Measurements from ENCODE around the gene EFCAB6. TPM values are rescaled to one million over a fixed set of nuclear protein-coding genes. Genes with fewer than 3 reads are reported as not detected.
A peak's percentile ranks its signal among the peaks of the same experiment; 100 is the strongest.

Gene EFCAB6
- total and polyA plus RNA-seq, 7 donors: 0.07 to 0.84 (median 0.50) TPM

DNA sequence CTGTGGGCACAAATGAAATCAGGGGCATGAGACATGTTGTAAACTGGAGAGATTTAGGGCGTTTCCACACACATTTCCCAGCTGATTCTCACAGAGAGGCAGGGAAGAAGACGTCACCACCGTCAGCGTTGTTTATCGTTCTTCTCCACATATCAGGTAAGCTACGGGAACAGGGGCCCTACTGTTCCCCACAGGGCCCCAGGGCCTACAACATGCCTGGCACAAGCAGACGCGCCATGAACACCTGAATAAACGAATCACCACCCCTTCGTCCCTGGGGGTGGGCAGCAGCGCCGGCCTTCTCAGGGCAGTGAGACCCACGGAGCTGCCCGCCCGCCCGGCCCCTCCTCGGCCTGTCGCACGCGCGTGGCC is 342 bp downstream of the EFCAB6 start:
- Histone ChIP-seq H3K9me3 (no peaks in the 10 kb centered on the region), H3K36me3 (ENCODE audit: insufficient read depth in 1 of 2, low read depth in 1 of 2) (no peaks in the 10 kb centered on the region), H3K4me3 (peak overlapping the region; percentile 79), H3K27ac (peak overlapping the region; percentile 75), H3K27me3 (ENCODE audit: insufficient read depth in 3 of 3, low read length in 2 of 3) (no peaks in the 10 kb centered on the region), H3K4me1 (peaks cover 15% of the 10 kb centered on the region)
- DNase-seq (no peak), ATAC-seq (peak in 1 of 4 donors; percentile 62)
- TF ChIP-seq, protein P1, sequence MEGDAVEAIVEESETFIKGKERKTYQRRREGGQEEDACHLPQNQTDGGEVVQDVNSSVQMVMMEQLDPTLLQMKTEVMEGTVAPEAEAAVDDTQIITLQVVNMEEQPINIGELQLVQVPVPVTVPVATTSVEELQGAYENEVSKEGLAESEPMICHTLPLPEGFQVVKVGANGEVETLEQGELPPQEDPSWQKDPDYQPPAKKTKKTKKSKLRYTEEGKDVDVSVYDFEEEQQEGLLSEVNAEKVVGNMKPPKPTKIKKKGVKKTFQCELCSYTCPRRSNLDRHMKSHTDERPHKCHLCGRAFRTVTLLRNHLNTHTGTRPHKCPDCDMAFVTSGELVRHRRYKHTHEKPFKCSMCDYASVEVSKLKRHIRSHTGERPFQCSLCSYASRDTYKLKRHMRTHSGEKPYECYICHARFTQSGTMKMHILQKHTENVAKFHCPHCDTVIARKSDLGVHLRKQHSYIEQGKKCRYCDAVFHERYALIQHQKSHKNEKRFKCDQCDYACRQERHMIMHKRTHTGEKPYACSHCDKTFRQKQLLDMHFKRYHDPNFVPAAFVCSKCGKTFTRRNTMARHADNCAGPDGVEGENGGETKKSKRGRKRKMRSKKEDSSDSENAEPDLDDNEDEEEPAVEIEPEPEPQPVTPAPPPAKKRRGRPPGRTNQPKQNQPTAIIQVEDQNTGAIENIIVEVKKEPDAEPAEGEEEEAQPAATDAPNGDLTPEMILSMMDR (IDR thresholded peaks at IDR 0.05): no peak
- intact Hi-C loops (cut with DNase I): no loop called here
- 0% methylated on average over 10 to 21 of the region's 21 CpGs for WGBS, 3 donors

DNA sequence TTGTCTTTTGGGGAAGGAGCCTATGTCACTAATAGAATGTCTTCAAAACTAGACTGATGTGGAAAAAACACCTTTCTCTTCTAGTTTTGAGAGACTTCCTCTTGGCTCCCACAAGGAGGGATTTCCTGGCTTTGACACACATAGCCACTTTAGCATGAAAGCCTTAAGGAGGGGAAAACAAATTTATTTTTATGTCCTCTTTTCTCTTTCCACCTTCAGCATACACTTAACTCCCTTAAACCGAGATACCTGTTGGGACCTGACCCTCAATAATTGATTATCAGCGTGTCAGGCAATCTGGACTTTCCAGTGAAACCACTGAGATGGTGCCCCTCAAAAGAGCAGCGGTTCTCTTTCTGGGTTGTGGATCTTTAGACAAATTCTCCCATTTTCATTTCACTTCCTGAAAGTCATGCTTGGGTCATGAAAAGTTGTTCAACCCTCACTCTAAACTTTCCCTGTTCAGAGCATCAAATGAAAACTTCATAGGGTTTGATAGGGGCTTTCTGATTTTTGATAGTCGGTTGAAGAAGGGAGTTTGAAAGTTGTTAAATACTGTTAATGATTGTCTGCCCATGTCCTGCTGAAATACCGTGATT is 9.1 kb downstream of the EFCAB6 start:
- DNase-seq: no peak
- intact Hi-C loops (cut with DNase I): no loop called here
- no peaks in the 10 kb centered on the region for H3K27me3 ChIP-seq (ENCODE audit: insufficient read depth in 3 of 3, low read length in 2 of 3)
- TF ChIP-seq, protein P1 (IDR thresholded peaks at IDR 0.05): no peak
- H3K9me3 ChIP-seq: no peaks in the 10 kb centered on the region
- 68 to 74% (median 72%) methylated on average over 5 of the region's 5 CpGs for WGBS, 3 donors
- no peaks in the 10 kb centered on the region for H3K36me3 ChIP-seq (ENCODE audit: insufficient read depth in 1 of 2, low read depth in 1 of 2)
- no peak for ATAC-seq
- no peaks in the 10 kb centered on the region for H3K4me1 ChIP-seq
- no peak overlapping the region for H3K4me3 ChIP-seq
- no peak overlapping the region for H3K27ac ChIP-seq

- Histone ChIP-seq H3K4me3 (no peak overlapping the region), H3K27ac (no peak overlapping the region), H3K27me3 (ENCODE audit: insufficient read depth in 3 of 3, low read length in 2 of 3) (no peaks in the 10 kb centered on the region), H3K4me1 (no peaks in the 10 kb centered on the region), H3K9me3 (no peaks in the 10 kb centered on the region), H3K36me3 (ENCODE audit: insufficient read depth in 1 of 2, low read depth in 1 of 2) (no peaks in the 10 kb centered on the region)
- DNase-seq (no peak), ATAC-seq (no peak)
- intact Hi-C loops (cut with DNase I): no loop called here
- 91 to 100% (median 93%) methylated on average over 1 of the region's 1 CpG for WGBS, 3 donors
- TF ChIP-seq, protein P1 (IDR thresholded peaks at IDR 0.05): no peak
These were observed 11.1 kb downstream of the EFCAB6 start for GRCh38 chr22:43800970-43801369.

- Histone ChIP-seq H3K4me3 (no peak overlapping the region), H3K27ac (no peak overlapping the region), H3K9me3 (no peaks in the 10 kb centered on the region), H3K36me3 (ENCODE audit: insufficient read depth in 1 of 2, low read depth in 1 of 2) (no peaks in the 10 kb centered on the region), H3K4me1 (no peaks in the 10 kb centered on the region), H3K27me3 (ENCODE audit: insufficient read depth in 3 of 3, low read length in 2 of 3) (no peaks in the 10 kb centered on the region)
- no peak for DNase-seq
- intact Hi-C loops (cut with DNase I): no loop called here
- TF ChIP-seq, protein P1 (IDR thresholded peaks at IDR 0.05): no peak
- WGBS, 3 donors: 71 to 73% (median 71%) methylated on average over 5 of the region's 5 CpGs
- no peak for ATAC-seq
These were observed 13.6 kb downstream of the EFCAB6 start for GRCh38 chr22:43798492-43798891.

- intact Hi-C loops (cut with DNase I): no loop called here
- TF ChIP-seq, protein P1 (IDR thresholded peaks at IDR 0.05): no peak
- Histone ChIP-seq H3K27ac (no peak overlapping the region), H3K9me3 (no peaks in the 10 kb centered on the region), H3K27me3 (ENCODE audit: insufficient read depth in 3 of 3, low read length in 2 of 3) (no peaks in the 10 kb centered on the region), H3K36me3 (ENCODE audit: insufficient read depth in 1 of 2, low read depth in 1 of 2) (no peaks in the 10 kb centered on the region), H3K4me3 (no peak overlapping the region), H3K4me1 (no peaks in the 10 kb centered on the region)
- 73 to 75% (median 74%) methylated on average over 8 of the region's 8 CpGs for WGBS, 3 donors
- DNase-seq (no peak), ATAC-seq (no peak)
These were observed 15.5 kb downstream of the EFCAB6 start for GRCh38 chr22:43796567-43796966.

All from psoas muscle (tissue), 8 donors.